Measurements from ENCODE around the gene ROGDI. TPM values are rescaled to one million over a fixed set of nuclear protein-coding genes. Genes with fewer than 3 reads are reported as not detected.

The ROGDI gene
- total RNA-seq, 1 experiment from 2014 or later, result 36.4 TPM

DNA sequence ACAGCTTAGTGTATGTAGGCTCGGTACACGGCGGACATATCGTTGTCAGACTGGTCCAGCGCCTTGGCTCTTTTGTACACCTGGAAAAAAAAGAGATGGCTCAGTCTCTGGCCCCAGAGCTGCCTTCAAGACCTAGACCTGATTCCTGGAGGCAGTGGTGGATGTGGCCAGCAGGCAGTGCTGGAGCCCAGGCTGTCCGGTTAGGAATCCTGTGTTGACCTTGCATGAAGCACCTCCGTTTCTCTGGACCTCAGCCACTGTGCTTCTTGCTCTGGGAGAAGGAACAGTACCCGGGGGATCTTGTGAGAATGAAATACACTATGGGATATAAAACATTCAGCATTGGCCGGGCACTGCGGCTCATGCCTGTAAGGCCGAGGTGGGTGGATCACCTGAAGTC, 2.8 kb upstream of the ROGDI start:
- no peaks in the 10 kb centered on the region; the same call in 1 of the 2 replicates for H3K27me3 Mint-ChIP-seq (ENCODE audit: low read depth)
- H3K79me1 ChIP-seq (ENCODE audit: insufficient read depth, low read depth, low read length, poor library complexity, severe bottlenecking), result no peaks in the 10 kb centered on the region
- no peak overlapping the region for H3K27ac ChIP-seq (ENCODE audit: insufficient read length, low read depth, low read length)
- H3K4me1 ChIP-seq (ENCODE audit: insufficient read depth, low read length), result no peaks in the 10 kb centered on the region
- H3K18ac ChIP-seq (ENCODE audit: insufficient read length, low read depth, low read length), result no peak overlapping the region
- H2AFZ ChIP-seq (ENCODE audit: low read length), result no peak overlapping the region
- no peak for DNase-seq
- no peak overlapping the region for H2BK5ac ChIP-seq (ENCODE audit: insufficient read length, low read length)
- H3K27me3 ChIP-seq (ENCODE audit: insufficient read depth, low read length), result no peaks in the 10 kb centered on the region
- no peaks in the 10 kb centered on the region for H4K20me1 ChIP-seq (ENCODE audit: control insufficient read depth, insufficient read depth, insufficient read length)
- no peak overlapping the region for H2AK5ac ChIP-seq (ENCODE audit: insufficient read length, low read length)
- peaks cover 7% of the 10 kb centered on the region for H3K23me2 ChIP-seq (ENCODE audit: insufficient read length, low read depth, low read length, poor library complexity, severe bottlenecking)
- no peak overlapping the region for H3K56ac ChIP-seq (ENCODE audit: insufficient read length, low read depth, low read length)
- H2BK12ac ChIP-seq (ENCODE audit: insufficient read length, low read depth, low read length), result no peak overlapping the region
- H2BK15ac ChIP-seq (ENCODE audit: low read depth, low read length), result no peak overlapping the region
- H3K4me2 ChIP-seq (ENCODE audit: insufficient read depth, insufficient read length, low read length), result no peak overlapping the region
- H3K9me3 ChIP-seq (ENCODE audit: control insufficient read depth, low read depth, low read length), result no peaks in the 10 kb centered on the region
- TF ChIP-seq, protein P1, sequence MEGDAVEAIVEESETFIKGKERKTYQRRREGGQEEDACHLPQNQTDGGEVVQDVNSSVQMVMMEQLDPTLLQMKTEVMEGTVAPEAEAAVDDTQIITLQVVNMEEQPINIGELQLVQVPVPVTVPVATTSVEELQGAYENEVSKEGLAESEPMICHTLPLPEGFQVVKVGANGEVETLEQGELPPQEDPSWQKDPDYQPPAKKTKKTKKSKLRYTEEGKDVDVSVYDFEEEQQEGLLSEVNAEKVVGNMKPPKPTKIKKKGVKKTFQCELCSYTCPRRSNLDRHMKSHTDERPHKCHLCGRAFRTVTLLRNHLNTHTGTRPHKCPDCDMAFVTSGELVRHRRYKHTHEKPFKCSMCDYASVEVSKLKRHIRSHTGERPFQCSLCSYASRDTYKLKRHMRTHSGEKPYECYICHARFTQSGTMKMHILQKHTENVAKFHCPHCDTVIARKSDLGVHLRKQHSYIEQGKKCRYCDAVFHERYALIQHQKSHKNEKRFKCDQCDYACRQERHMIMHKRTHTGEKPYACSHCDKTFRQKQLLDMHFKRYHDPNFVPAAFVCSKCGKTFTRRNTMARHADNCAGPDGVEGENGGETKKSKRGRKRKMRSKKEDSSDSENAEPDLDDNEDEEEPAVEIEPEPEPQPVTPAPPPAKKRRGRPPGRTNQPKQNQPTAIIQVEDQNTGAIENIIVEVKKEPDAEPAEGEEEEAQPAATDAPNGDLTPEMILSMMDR (conservative IDR thresholded peaks at IDR 0.05), result no peak
- H3K4ac ChIP-seq (ENCODE audit: low read depth, low read length), result no peak overlapping the region
- H3T11ph ChIP-seq (ENCODE audit: low read length), result no peak overlapping the region
- H3K36me3 Mint-ChIP-seq (ENCODE audit: insufficient read depth in 1 of 3, low read depth in 3 of 3), result peaks cover 18 to 47% (median 38%) of the 10 kb centered on the region in 3 experiments; a peak in 6 of 7 replicates
- peak overlapping the region in 2 of 3 experiments; percentile 76 to 87; a peak in 4 of 7 replicates for H3K27ac Mint-ChIP-seq
- no peaks in the 10 kb centered on the region for H3K9me3 Mint-ChIP-seq
- H2BK120ac ChIP-seq (ENCODE audit: low read depth, low read length, poor library complexity, severe bottlenecking), result no peak overlapping the region
- no peak overlapping the region for H2BK20ac ChIP-seq (ENCODE audit: low read depth, low read length, poor library complexity, severe bottlenecking)
- WGBS (ENCODE audit: extremely low coverage, insufficient read length, low lambda C conversion rate), result no CpG with 5 or more reads among the region's 11 CpGs
- H3K4me3 Mint-ChIP-seq, result no peak overlapping the region
- H3K9ac ChIP-seq (ENCODE audit: extremely low read depth, insufficient read length, low read length), result no peak overlapping the region
- H3K4me1 Mint-ChIP-seq, result peaks cover 17 to 31% of the 10 kb centered on the region in 2 experiments
- H4K91ac ChIP-seq (ENCODE audit: insufficient read length, low read depth, low read length), result no peak overlapping the region
- no peak overlapping the region for H4K8ac ChIP-seq (replicated peaks; ENCODE audit: insufficient read length, low read depth, low read length)
- no peak overlapping the region for H3K23ac ChIP-seq (ENCODE audit: insufficient read length, low read depth, low read length)
- no peak overlapping the region for H4K5ac ChIP-seq (ENCODE audit: insufficient read length, low read depth, low read length)
- H3K79me2 ChIP-seq (ENCODE audit: insufficient read depth, low read length), result no peaks in the 10 kb centered on the region
- no peak overlapping the region for H3K14ac ChIP-seq (ENCODE audit: insufficient read depth, low read length)
